Stimulated activated CD8-positive, alpha-beta memory T cell treated with anti-CD3 and anti-CD28 coated beads, Interleukin-7, amount 100 ng/mL, for 4 hours (primary cell): ENCODE results near the gene SGCD.

Experiments
- DNase-seq, 2 donors: peaks; one replicate each; pipeline ENCODE4 v3.0.0-alpha.2; 2020; ENCODE audit warnings: low read depth in 2 of 2

SGCD gene

DNA sequence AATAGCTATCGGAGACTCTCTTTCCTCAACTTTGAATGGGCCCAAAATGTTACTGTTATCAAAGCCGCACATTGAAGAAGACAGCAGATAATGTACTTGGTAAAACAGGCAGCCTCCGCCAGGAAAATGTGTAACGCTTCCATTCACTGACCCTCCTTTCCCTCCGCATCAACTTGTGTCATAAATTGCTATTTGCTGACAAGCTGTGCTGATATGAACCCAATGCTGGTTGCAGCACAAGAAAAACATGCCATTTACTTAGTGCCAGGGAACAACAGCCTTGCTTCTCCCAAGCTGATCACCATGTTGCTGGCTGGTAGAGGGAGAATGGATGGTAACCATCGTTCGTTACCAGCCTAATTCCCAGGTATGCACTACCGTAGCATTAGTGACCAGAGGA lies 360.6 kb downstream of the SGCD start:
- no peak for DNase-seq

DNA sequence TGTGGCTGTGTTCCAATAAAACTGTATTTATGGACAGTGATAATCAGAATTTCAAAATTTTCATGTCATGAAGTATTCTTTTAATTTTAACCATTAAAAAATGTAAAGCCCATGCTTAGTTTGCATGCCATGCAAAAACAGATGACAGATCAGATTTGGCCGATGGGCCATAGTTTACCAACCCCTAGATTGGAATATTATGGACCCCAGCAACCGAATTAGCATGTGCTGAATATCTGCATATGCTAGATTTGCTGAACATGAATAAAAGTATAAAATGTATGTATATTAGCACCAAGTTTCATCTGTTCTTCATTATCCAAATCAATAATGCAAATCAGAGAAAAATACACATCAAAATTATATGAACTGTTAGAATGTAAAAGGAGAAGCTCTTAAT lies 364.6 kb downstream of the SGCD start:
- DNase-seq, result no peak

DNA sequence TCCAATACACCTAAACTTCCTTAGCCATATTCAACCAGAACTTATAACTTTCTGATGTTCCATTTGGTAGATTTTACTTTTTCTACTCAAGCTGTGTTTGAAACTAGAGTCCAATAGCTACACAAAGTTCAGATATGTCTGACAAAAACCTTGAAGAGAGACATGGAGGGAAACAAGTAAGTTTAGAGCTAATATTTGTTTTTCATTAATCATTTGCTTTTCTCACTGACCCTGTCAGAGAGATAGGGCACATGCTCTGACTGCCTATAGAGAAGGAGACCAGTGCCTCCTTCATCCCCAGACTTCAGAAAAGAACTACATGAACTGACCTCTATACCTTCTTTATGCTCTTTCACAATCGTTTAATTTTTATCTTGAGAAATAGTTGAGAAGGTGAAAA lies 366.1 kb downstream of the SGCD start:
- DNase-seq, result no peak

DNA sequence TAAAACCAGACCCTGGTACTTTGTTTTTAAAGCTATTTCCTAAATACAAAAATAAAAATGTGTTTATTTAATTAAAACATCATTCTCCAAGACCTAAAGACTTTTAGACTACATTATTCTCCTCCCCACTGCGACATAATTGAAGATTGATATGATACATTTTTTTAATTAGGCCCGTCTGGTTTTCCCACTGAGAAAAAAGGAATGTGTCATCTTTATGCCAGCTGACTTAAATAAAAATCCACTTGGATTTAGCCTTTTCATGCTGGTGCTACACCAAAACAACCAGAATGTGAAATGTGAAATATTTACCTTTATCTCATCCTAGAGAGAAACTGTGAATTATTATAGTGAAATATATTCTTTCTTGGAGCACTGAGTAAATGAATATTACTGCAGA lies 367.6 kb downstream of the SGCD start:
- no peak for DNase-seq

DNA sequence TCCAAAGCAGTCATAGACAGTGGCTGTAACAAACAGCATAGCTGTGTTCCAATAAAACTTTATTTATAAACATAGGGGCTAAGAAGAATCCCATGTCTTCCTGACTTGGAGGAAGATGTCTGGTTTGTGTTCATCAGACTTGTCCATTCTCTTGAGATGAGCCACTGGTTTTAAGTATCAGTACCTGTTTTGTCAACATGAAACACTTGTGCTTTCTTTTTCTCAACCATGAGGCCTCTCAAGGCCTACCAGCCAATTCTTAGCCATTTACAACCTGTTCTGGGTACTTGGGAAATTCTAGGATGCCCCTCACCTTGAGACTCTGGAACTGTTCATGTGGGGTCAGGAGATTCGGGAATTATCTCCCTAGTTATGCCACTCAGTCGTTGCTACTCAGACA lies 368.8 kb downstream of the SGCD start:
- DNase-seq, result no peak

DNA sequence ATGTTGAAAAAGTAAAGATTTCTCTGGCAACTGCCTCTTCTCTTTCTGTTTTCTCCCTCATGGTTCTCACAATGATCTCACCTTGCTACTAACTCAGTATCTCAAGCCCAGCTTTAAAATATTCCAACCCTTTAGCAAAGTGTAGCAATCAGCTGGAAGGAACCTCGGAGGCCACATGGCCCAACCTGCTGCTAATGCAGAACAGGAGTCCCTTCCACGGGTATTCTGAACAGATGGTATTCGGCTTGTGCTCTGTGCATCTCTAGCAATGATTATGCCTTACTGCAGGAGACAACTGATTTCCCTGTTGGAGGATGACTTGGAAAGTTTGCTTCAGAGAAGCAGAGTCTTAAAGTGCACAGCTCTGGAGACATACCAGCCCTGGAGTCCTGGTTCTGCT lies 371.4 kb downstream of the SGCD start:
- DNase-seq, result no peak

DNA sequence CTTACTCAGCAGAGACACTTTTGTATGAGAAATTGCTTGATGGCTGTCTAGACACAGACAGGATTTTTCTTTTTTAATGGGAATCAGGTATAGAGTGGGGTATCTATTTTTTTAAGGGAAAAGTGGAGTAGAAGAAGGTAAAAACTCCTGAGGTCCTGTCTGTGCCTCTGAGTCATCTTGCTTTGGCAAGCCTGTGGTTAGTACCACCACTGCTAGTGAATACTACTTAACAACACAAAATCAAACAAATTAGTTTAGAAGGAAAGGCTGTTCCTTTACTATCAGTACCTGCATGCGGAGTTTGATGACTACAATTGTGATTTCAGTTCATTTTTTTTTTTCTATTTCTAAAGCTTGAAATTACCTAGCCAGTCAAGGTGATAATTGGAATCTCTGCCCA lies 372.2 kb downstream of the SGCD start:
- no peak for DNase-seq

DNA sequence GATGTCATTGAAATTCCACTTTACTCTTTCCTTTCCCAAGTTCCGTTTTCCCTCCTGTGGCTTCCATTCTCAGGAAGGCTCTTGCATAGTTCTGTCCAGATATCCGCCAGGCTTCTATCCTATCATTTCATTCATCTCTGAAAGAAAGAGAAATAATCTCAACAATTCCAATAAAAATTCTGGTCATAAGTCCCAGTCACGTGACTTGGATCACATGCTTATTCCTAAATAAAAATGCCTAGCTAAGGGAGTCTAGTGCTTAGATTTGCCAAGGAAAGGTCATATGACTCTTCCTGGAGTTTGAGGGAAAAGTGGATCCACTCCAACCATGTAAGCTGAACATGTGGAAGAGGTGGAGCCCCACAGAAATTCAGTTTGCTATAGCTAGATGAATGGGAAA lies 377.2 kb downstream of the SGCD start:
- DNase-seq, result no peak

DNA sequence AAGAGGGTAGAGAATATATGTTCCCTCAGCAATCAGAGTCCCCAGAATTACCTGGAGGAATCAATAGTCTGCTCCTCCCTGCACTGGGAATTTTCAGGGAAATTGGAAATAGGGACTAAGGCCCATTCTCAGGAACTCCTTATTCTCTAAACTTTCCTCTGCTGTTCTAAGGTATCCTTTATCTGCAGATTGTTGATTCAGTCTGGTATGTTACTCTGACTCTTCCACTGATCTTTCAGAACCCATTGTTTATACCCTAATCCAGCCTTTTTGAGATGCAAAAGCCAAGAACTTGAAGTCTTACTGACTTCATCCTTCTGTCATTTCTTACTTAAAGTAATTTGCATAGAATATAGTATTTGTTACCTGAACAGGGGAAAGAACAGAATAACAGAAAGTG lies 379.7 kb downstream of the SGCD start:
- DNase-seq, result no peak

DNA sequence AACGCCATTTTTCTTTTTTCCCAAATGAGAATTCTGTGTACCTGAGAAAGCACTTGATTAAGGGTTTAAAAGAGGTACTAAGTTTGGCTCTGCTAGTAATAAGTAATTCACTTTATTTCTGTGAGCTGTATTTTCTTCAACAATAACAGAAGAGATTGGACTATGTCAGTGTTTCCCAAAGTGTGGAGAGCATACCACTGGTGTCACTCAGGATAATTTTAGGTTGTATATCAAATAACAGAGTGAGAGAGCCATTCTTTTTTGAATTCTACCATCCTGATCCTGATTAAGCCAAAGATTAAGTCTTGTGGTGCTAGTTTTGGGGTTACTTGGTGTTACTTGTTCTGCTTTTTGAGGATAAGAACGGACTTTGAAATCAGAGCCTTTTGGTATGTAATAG lies 380.8 kb downstream of the SGCD start:
- no peak for DNase-seq

DNA sequence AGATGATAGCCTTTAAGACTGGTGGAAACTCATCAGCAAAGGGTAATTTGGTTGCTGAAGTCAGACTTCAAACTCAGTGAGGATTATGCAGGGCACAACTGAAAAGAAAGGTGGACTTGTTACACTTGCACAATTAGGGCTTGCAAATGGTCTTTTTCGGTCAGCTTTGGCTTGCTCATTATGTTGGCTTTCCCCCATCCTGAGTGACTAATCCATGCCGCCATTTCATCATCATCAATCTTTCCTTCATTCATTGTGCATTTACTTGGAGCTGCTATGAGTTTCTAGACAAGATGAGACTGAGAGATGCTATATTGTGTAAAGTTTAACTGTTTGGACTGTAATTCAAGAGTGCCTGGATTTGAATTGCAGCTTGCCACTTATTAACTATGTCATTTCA lies 388.3 kb downstream of the SGCD start:
- no peak for DNase-seq

DNA sequence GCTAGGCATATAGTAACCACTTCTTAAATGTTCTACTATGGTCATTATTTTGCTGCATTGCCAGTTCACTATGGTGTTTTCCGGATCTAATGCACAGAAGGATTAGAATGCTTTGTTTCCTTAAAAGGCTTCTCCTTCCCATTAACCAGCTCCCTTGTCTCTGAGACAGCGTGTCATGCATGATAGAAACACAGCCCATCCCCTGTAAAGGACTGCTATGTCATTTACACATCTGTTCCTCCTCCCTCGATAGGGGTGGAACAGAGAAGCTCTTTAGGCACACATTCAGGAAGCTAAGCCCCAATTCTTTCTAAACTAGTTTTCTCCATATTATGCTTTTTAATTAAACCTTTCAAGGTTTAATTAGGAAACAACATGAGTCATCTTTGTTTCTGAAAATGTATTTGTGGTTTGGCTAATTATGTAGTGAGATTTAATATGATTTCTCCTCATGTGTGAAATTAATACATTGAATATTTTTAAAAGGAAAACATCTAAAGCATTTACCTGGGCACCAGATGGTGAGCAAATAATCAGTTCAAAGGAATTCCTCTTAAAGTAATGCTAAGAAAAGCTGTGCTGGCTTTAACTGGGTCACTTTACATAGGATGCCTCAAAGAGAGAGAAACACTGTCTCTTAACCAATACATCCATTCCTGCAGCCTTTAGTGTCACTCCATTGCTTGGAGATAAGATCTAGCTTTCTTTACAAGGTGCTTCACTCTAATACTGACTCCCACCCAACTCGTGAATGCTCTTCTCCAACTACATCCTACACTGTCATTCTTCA lies 389.8 kb downstream of the SGCD start:
- no peak for DNase-seq

DNA sequence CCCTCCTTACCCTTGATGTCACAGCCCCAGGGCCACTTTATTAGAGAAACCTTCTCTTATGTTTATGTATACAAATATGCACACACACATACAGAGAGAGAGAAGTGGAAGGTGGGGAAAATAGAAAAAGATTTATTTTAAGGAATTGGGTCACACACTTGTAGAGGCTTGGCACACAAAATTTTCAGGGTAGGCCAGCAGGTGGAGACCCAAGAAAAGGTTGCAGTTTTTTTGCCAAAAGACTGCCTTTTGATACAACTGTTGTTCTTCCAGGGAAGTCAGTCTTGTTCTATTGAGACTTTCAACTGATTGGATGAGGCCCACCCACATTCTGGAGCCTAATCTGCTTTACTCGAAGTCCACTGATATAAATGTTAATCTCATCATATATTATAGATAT lies 392.0 kb downstream of the SGCD start:
- DNase-seq, result no peak

DNA sequence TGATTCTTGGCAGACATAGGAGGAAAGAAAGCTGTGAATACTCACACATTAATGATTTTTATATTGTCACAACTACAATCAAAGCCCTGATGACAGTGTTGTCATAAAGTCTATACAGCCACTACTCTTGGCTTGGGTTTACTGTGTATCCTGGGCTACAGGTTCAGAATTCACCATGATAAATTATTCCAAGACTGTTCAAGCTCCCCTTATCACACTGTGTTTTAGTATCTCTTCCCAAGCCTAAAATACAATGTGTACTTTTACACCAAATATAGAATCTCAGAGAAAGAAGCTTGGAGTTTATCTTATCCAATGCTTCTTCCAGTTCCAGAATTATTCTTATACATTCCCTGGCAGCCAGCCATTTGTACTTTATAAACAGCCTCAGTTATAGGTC lies 395.4 kb downstream of the SGCD start:
- DNase-seq, result no peak

DNA sequence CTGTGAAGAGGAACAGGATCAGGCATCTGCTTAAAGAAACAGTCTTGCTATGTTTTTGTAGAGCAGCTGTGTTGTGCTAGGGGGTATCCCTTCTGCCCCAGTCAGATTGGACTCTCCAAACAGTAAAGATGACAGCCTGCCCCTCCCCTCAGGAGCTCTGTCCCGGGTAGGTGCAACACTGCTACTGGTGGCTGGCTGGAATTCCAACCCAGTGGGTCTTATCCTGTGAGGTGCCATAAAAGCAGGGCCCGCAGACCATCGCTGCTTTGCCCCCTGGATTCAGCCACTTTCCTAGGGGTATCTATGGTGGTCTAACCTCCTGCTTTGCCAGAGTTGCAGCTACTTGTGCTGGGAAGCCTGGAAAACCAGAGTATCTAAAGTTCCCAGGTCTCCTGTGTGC lies 408.5 kb downstream of the SGCD start:
- DNase-seq, result no peak

DNA sequence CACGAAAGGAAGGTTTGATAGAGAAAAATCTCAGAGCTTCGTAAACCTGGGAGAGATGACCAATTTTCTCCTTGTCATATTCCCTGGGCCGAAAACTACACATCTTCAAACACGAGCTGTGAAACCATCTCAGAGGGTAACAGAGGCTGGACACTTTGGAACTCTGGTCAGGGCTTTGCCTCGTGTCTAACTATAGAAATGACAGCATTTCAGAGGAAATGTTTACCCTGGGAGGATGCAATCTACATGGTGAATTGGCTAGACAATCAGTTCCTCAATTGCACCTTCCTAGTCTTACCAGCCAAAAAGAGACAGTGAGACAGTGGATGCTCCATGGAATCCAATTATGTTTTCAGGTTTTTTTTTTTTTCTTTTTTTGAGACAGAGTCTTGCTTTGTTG lies 414.6 kb downstream of the SGCD start:
- DNase-seq, result no peak

DNA sequence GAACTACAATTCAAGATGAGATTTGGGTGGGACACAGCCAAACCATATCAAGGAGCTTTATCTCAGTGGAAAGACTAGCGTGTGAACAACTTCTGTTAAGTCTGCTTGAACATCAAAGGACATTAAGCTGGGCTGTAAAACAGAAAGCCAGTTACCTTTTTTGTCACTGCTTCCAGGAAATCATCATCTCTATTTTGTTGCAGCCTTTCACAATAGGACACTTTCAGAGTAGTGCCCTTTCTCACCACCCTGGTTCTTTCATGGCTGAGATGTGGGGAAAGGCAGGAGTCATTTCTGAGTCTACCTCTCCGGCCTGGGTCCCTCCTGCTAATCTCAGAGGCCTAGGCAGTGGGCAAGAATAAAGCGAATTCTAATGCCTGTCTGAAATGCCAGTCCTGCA lies 426.9 kb downstream of the SGCD start:
- no peak for DNase-seq

DNA sequence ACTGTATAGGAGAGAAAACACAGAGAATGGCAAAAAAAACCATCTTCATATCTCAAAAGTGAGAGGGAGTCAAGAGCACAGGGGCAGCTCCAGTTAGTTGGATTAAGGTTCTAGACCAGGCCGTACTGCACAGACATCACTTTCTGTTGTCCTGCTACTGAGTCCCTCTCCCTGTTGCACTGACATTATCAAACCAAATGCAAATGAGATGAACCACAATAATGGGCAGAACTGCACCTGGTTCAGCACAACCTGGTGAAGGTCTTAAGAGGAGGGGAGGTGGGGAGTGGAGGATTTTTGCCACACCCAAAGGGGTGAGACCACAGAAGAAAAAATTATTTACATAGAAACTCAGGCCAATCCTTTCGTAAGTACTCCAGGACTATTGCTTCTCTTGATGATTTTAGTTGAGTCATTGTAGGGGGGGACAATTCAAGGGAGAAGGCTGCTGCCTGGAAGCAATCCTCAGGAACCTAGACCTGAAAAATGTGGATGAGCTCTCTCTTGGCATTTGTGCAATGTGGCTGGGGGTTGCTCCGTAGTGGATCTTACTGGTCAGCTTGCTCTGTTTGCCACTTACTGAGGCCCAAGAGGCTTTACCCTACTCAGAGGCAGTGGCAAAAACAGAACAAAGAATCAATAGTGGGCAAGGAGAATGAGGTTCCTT lies 428.6 kb downstream of the SGCD start:
- DNase-seq, result no peak

DNA sequence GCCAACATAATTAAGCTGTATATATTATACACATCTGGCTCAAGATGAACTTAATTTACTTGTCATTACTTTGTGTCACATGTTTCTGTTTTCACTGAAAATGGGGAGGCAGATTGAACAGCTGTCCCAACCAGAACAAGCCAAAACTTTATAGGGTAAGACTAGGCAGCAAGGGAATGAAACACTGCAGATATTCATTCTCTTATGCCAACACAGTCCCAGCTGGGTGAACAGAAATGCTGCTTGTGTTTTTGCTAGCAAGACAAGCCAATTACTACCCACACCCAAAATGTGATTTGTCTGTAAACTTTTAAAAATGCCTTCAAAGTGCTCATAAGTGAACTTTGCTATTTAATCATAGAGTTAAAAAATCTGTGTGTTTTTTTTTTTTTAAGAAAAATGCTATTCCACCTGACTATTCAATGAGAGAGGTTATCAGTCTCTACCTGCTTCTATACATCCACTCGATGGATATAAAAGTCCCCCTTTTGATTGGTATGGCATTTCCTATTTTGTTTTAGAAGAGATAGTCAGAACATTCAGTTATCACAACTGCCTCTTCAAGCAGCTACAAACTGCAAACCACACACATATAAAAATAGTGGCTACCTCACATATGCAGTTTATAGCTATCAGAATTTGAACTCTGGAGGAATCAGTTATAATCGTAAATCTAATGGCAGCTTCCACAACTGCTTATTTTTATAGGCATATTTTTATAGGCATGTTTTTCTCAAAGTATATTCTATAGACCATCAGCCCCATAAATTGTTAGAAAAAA lies 431.2 kb downstream of the SGCD start:
- no peak for DNase-seq

DNA sequence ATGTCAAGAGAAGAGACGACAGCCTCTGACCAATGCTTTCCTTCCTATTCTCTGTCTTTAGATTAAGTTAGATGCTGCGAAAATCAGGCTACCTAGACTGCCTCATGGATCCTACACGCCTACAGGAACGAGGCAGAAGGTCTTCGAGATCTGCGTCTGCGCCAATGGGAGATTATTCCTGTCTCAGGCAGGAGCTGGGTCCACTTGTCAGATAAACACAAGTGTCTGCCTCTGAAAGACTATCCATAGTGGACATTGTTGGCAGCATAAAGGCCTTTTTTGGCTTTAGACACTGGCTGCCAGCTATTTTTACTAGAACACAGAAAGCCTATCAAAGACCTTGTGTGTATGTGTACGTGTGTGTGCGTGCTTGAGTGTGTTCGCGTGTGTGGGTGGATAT lies 432.2 kb downstream of the SGCD start:
- no peak for DNase-seq

DNA sequence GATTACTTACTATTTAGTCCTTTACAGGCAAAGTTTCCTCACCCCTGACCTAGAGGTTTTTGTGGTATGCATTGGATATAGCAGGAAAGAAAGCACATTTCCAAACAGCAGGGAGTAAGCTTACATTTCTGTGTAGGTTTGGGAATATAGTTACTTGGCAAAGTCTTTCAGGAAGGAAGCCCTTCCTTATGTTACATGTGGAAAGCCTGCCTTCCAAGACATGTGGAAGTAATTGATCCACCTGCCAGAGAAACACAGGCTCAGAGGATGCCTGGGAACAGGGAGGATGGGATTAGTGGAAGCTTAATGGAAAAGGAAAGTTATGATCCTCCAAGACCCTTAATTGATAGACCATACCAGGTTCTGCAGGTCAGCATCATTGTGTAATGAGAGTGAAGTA lies 435.8 kb downstream of the SGCD start:
- DNase-seq, result no peak

DNA sequence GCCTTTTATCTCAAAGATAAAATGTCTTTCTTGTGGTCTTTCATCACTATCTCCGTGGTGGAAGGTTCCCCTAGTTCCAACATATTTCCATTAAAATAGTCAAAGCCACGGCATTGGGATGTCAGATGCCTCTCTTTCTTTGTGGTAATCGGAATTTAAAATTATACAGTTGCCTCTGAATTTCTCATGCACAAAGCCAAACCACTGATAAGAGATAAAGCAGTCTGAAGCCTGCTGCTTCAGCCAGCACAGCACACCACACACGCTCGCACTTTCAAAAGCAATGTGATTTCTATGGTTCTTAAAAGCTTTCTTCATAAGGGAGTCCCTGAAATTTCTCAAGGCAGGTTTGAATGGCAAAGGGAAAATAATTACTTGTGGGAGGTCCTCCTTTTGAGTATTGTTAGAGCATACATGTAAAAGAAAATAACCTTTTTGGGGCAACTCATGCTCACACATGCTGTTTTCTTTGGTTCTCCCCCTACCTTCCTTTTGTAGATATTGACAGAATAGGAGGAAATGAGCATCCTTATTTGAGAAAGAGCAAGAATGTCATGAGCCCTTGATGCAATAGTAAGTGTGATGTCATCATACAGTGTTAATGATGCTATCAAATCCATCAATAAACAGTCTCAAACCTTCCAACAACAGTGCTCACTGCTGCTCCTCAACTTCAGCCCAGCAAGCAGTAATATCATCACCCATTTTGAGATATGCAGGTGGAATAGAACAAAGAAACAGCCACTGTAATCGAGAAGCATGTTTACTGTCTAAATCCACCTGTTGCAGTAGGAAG lies 437.4 kb downstream of the SGCD start:
- no peak for DNase-seq
